HG02798 (cell line): ENCODE results near the gene ADAMTS18.

Source experiments
- ATAC-seq: cut with Tn5 transposase; IDR thresholded peaks from one replicate; pipeline ENCODE4 v1.9.1; 2021; ENCODE audit warnings: mild to moderate bottlenecking; ENCODE audit not compliant: unreplicated experiment, poor library complexity

ADAMTS18 gene

GRCh38 chr16:77398495-77398894, 36.3 kb downstream of the ADAMTS18 start:
- no peak for ATAC-seq

GRCh38 chr16:77396461-77396860, 38.4 kb downstream of the ADAMTS18 start:
- ATAC-seq, result no peak

- ATAC-seq, result no peak
Observed at GRCh38 chr16:77394699-77395098, 40.1 kb downstream of the ADAMTS18 start.

- ATAC-seq, result no peak
Observed at GRCh38 chr16:77393955-77394354, 40.9 kb downstream of the ADAMTS18 start.

GRCh38 chr16:77387815-77388209, 47.0 kb downstream of the ADAMTS18 start:
- no peak for ATAC-seq

GRCh38 chr16:77386831-77387814, 47.7 kb downstream of the ADAMTS18 start:
- no peak for ATAC-seq

- no peak for ATAC-seq
Observed at GRCh38 chr16:77385481-77385880, 49.4 kb downstream of the ADAMTS18 start.

GRCh38 chr16:77383606-77384187, 51.1 kb downstream of the ADAMTS18 start:
- no peak for ATAC-seq

- no peak for ATAC-seq
Observed at GRCh38 chr16:77376358-77376757, 58.5 kb downstream of the ADAMTS18 start.

- ATAC-seq, result no peak
Observed at GRCh38 chr16:77375396-77375795, 59.4 kb downstream of the ADAMTS18 start.

GRCh38 chr16:77374384-77374783, 60.5 kb downstream of the ADAMTS18 start:
- no peak for ATAC-seq

- no peak for ATAC-seq
Observed at GRCh38 chr16:77373726-77374125, 61.1 kb downstream of the ADAMTS18 start.

GRCh38 chr16:77364770-77365169, 70.1 kb downstream of the ADAMTS18 start:
- ATAC-seq, result no peak

GRCh38 chr16:77359065-77359502, 75.8 kb downstream of the ADAMTS18 start:
- ATAC-seq, result no peak

- no peak for ATAC-seq
Observed at GRCh38 chr16:77353587-77354263, 81.1 kb downstream of the ADAMTS18 start.

- ATAC-seq, result no peak
Observed at GRCh38 chr16:77344341-77344740, 90.5 kb downstream of the ADAMTS18 start.

GRCh38 chr16:77336637-77337036, 98.2 kb downstream of the ADAMTS18 start:
- no peak for ATAC-seq

GRCh38 chr16:77335652-77336234, 99.1 kb downstream of the ADAMTS18 start:
- no peak for ATAC-seq

- ATAC-seq, result no peak
Observed at GRCh38 chr16:77332792-77333191, 102.0 kb downstream of the ADAMTS18 start.

- no peak for ATAC-seq
Observed at GRCh38 chr16:77331802-77332586, 102.8 kb downstream of the ADAMTS18 start.
